ENCODE data around the gene STMND1. TPM values are rescaled to one million over a fixed set of nuclear protein-coding genes. Genes with fewer than 3 reads are reported as not detected.

The STMND1 gene
- total RNA-seq, 2 donors from 2014 or later: 1.8 to 2.8 TPM

- DNase-seq: no peak
- no peaks in the 10 kb centered on the region for H3K4me1 ChIP-seq
- TF ChIP-seq, protein P1, sequence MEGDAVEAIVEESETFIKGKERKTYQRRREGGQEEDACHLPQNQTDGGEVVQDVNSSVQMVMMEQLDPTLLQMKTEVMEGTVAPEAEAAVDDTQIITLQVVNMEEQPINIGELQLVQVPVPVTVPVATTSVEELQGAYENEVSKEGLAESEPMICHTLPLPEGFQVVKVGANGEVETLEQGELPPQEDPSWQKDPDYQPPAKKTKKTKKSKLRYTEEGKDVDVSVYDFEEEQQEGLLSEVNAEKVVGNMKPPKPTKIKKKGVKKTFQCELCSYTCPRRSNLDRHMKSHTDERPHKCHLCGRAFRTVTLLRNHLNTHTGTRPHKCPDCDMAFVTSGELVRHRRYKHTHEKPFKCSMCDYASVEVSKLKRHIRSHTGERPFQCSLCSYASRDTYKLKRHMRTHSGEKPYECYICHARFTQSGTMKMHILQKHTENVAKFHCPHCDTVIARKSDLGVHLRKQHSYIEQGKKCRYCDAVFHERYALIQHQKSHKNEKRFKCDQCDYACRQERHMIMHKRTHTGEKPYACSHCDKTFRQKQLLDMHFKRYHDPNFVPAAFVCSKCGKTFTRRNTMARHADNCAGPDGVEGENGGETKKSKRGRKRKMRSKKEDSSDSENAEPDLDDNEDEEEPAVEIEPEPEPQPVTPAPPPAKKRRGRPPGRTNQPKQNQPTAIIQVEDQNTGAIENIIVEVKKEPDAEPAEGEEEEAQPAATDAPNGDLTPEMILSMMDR (IDR thresholded peaks at IDR 0.05): no peak
- H3K36me3 ChIP-seq: no peaks in the 10 kb centered on the region
- no peak overlapping the region for H3K27ac ChIP-seq
- no peaks in the 10 kb centered on the region for H3K9me3 ChIP-seq
- H3K4me3 ChIP-seq: no peak overlapping the region
- H3K27me3 ChIP-seq: no peaks in the 10 kb centered on the region
- no peak overlapping the region for H3K9ac ChIP-seq (ENCODE audit: low read depth in 2 of 2, low read length in 2 of 2)
- intact Hi-C loops (cut with DNase I): loop anchor here (10.0 kb wide), 1 partner anchor 124 kb away; the partner anchor contains the start of gene RBM24
Observed at GRCh38 chr6:17161076-17161475, 59.2 kb downstream of the STMND1 start.

DNA sequence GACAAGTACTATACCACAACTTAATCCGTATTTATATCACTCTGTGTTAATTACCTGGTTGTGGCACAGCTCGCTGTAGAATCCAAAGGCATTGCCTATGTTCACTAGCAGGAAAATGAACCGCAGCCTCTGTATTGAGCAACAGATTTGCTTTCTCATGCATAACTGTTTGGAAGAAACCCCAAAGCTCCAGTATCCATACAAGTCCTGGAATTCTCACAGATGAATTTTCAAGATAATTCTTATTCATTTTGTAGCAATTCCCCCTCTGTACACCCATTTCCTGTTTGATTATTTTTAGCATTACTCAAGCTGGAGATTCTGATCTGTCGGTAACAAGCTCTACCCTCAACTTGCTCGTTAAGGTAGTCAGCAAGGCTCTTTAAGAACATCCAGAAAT lies 63.5 kb downstream of the STMND1 start:
- no peaks in the 10 kb centered on the region for H3K4me1 ChIP-seq
- TF ChIP-seq, protein P1 (IDR thresholded peaks at IDR 0.05): no peak
- no peak for DNase-seq
- no peak overlapping the region for H3K9ac ChIP-seq (ENCODE audit: low read depth in 2 of 2, low read length in 2 of 2)
- no peaks in the 10 kb centered on the region for H3K27me3 ChIP-seq
- no peaks in the 10 kb centered on the region for H3K9me3 ChIP-seq
- no peak overlapping the region for H3K27ac ChIP-seq
- no peak overlapping the region for H3K4me3 ChIP-seq
- intact Hi-C loops (cut with DNase I): loop anchor here (10.0 kb wide), 1 partner anchor 119 kb away; the partner anchor contains the start of gene RBM24
- H3K36me3 ChIP-seq: no peaks in the 10 kb centered on the region

- H3K36me3 ChIP-seq: no peaks in the 10 kb centered on the region
- H3K27ac ChIP-seq: no peak overlapping the region
- H3K27me3 ChIP-seq: no peaks in the 10 kb centered on the region
- TF ChIP-seq, protein P1 (IDR thresholded peaks at IDR 0.05): peak; percentile 35
- no peak overlapping the region for H3K9ac ChIP-seq (ENCODE audit: low read depth in 2 of 2, low read length in 2 of 2)
- no peaks in the 10 kb centered on the region for H3K9me3 ChIP-seq
- intact Hi-C loops (cut with DNase I): loop anchor here (10.0 kb wide), 1 partner anchor 117 kb away; the partner anchor contains the start of gene RBM24
- no peaks in the 10 kb centered on the region for H3K4me1 ChIP-seq
- DNase-seq: peak; percentile 62
- H3K4me3 ChIP-seq: no peak overlapping the region
Observed at GRCh38 chr6:17167327-17167979, 65.6 kb downstream of the STMND1 start.

DNA sequence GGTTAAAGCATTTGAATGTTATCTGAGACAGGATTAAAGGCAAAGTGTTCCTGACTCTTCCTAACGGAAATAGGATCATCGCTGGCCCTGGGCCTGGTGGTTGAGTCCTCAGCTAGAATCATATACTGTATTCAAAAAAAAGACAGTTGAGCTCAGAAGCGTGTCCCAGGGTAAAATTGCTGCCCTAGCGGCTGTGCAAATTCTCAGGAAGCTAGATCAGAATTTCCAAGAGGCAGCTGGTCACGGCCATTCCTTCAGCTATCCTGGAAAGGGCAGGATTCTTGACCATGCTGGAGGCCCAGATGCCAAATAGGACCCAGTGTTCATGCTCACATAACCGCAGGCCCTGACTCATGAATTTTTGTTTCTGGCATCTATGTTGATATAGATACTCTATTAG lies 67.4 kb downstream of the STMND1 start:
- DNase-seq: no peak
- TF ChIP-seq, protein P1 (IDR thresholded peaks at IDR 0.05): no peak
- Histone ChIP-seq H3K36me3 (no peaks in the 10 kb centered on the region), H3K27me3 (no peaks in the 10 kb centered on the region), H3K27ac (no peak overlapping the region), H3K4me1 (no peaks in the 10 kb centered on the region), H3K4me3 (no peak overlapping the region), H3K9me3 (no peaks in the 10 kb centered on the region), H3K9ac (ENCODE audit: low read depth in 2 of 2, low read length in 2 of 2) (no peak overlapping the region)
- intact Hi-C loops (cut with DNase I): loop anchor here (10.0 kb wide), 1 partner anchor 116 kb away; the partner anchor contains the start of gene RBM24

DNA sequence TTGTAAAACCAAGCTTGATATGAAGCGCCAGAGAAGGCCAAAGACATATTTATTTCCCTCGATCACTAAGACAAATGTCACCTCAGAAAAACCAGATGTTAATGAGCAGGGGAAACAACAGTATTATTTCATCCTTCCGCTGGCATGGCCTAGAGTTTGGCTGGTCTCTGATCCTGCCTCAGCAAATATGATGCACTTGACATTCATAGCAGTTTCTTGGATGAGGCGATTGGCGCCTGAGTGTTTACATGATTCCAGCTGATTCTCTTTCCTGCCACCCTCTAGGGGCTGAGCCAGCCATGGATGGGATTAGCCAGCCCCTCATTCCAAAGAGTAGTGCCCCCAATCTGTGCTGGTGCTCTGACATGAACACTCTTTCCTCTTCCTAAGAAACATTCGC lies 67.9 kb downstream of the STMND1 start:
- no peak overlapping the region for H3K27ac ChIP-seq
- TF ChIP-seq, protein P1 (IDR thresholded peaks at IDR 0.05): no peak
- H3K4me3 ChIP-seq: no peak overlapping the region

More for the DNA sequence above, 67.9 kb downstream of the STMND1 start:
- intact Hi-C loops (cut with DNase I): loop anchor here (10.0 kb wide), 1 partner anchor 115 kb away; the partner anchor contains the start of gene RBM24
- Histone ChIP-seq H3K27me3 (no peaks in the 10 kb centered on the region), H3K36me3 (no peaks in the 10 kb centered on the region), H3K9ac (ENCODE audit: low read depth in 2 of 2, low read length in 2 of 2) (no peak overlapping the region), H3K4me1 (no peaks in the 10 kb centered on the region), H3K9me3 (no peaks in the 10 kb centered on the region)
- no peak for DNase-seq

Measured in colonic mucosa (tissue), 4 donors.